ENCODE data around the gene NINJ1.
A peak's percentile ranks its signal among the peaks of the same experiment; 100 is the strongest.

Gene NINJ1

GRCh38 chr9:93134015-93134739 lies at the start of gene NINJ1:
TSS of gene NINJ1 (minus strand) at chr9:93134251. CDS start at chr9:93134217, 34 bp downstream.
- Mint-ChIP-seq H3K36me3 (ENCODE audit: low read depth) (no peaks in the 10 kb centered on the region), H3K4me3 (peak within 1 kb of the TSS; percentile 89), H3K4me1 (ENCODE audit: low read depth) (peaks cover 27% of the 10 kb centered on the region), H3K27ac (peak within 1 kb of the TSS; percentile 93), H3K9me3 (no peaks in the 10 kb centered on the region), H3K27me3 (ENCODE audit: low read depth) (no peaks in the 10 kb centered on the region)
- DNase-seq (ENCODE audit: low spot score): peak; percentile 95

GRCh38 chr9:93183131-93183662 lies 49.1 kb upstream of the NINJ1 start:
- H3K36me3 Mint-ChIP-seq (ENCODE audit: low read depth): no peaks in the 10 kb centered on the region
- H3K4me3 Mint-ChIP-seq: peak overlapping the region; percentile 72
- H3K27ac Mint-ChIP-seq: no peak overlapping the region
- no peak for DNase-seq (ENCODE audit: low spot score)
- H3K27me3 Mint-ChIP-seq (ENCODE audit: low read depth): peaks cover 51% of the 10 kb centered on the region
- peaks cover 2% of the 10 kb centered on the region for H3K4me1 Mint-ChIP-seq (ENCODE audit: low read depth)
- no peaks in the 10 kb centered on the region for H3K9me3 Mint-ChIP-seq

GRCh38 chr9:93182572-93182971 lies 48.5 kb upstream of the NINJ1 start:
- no peak overlapping the region for H3K4me3 Mint-ChIP-seq
- no peaks in the 10 kb centered on the region for H3K9me3 Mint-ChIP-seq
- no peak for DNase-seq (ENCODE audit: low spot score)
- no peak overlapping the region for H3K27ac Mint-ChIP-seq
- H3K36me3 Mint-ChIP-seq (ENCODE audit: low read depth): no peaks in the 10 kb centered on the region
- H3K4me1 Mint-ChIP-seq (ENCODE audit: low read depth): peaks cover 2% of the 10 kb centered on the region
- peaks cover 47% of the 10 kb centered on the region for H3K27me3 Mint-ChIP-seq (ENCODE audit: low read depth)

- DNase-seq (ENCODE audit: low spot score): no peak
- peaks cover 2% of the 10 kb centered on the region for H3K4me1 Mint-ChIP-seq (ENCODE audit: low read depth)
- no peak overlapping the region for H3K4me3 Mint-ChIP-seq
- H3K27me3 Mint-ChIP-seq (ENCODE audit: low read depth): peaks cover 43% of the 10 kb centered on the region
- no peak overlapping the region for H3K27ac Mint-ChIP-seq
- H3K36me3 Mint-ChIP-seq (ENCODE audit: low read depth): no peaks in the 10 kb centered on the region
- H3K9me3 Mint-ChIP-seq: no peaks in the 10 kb centered on the region
These were observed 47.8 kb upstream of the NINJ1 start for GRCh38 chr9:93181672-93182435.

GRCh38 chr9:93180938-93181337 lies 46.9 kb upstream of the NINJ1 start:
- no peaks in the 10 kb centered on the region for H3K9me3 Mint-ChIP-seq
- no peak overlapping the region for H3K27ac Mint-ChIP-seq
- no peaks in the 10 kb centered on the region for H3K36me3 Mint-ChIP-seq (ENCODE audit: low read depth)
- no peak for DNase-seq (ENCODE audit: low spot score)
- H3K4me1 Mint-ChIP-seq (ENCODE audit: low read depth): peaks cover 2% of the 10 kb centered on the region
- peaks cover 34% of the 10 kb centered on the region for H3K27me3 Mint-ChIP-seq (ENCODE audit: low read depth)
- no peak overlapping the region for H3K4me3 Mint-ChIP-seq

- Mint-ChIP-seq H3K4me3 (no peak overlapping the region), H3K4me1 (ENCODE audit: low read depth) (peaks cover 2% of the 10 kb centered on the region), H3K27me3 (ENCODE audit: low read depth) (peaks cover 28% of the 10 kb centered on the region), H3K9me3 (no peaks in the 10 kb centered on the region), H3K36me3 (ENCODE audit: low read depth) (no peaks in the 10 kb centered on the region), H3K27ac (no peak overlapping the region)
- DNase-seq (ENCODE audit: low spot score): no peak
These were observed 45.1 kb upstream of the NINJ1 start for GRCh38 chr9:93178851-93179786.

GRCh38 chr9:93177676-93178075 lies 43.6 kb upstream of the NINJ1 start:
- H3K9me3 Mint-ChIP-seq: no peaks in the 10 kb centered on the region
- no peak overlapping the region for H3K4me3 Mint-ChIP-seq
- H3K36me3 Mint-ChIP-seq (ENCODE audit: low read depth): no peaks in the 10 kb centered on the region
- H3K27ac Mint-ChIP-seq: no peak overlapping the region
- peaks cover 20% of the 10 kb centered on the region for H3K27me3 Mint-ChIP-seq (ENCODE audit: low read depth)
- no peak for DNase-seq (ENCODE audit: low spot score)
- no peaks in the 10 kb centered on the region for H3K4me1 Mint-ChIP-seq (ENCODE audit: low read depth)

GRCh38 chr9:93174976-93175375 lies 40.9 kb upstream of the NINJ1 start:
- Mint-ChIP-seq H3K27ac (no peak overlapping the region), H3K36me3 (ENCODE audit: low read depth) (no peaks in the 10 kb centered on the region), H3K4me1 (ENCODE audit: low read depth) (peaks cover 2% of the 10 kb centered on the region), H3K27me3 (ENCODE audit: low read depth) (peaks cover 5% of the 10 kb centered on the region), H3K4me3 (no peak overlapping the region), H3K9me3 (no peaks in the 10 kb centered on the region)
- DNase-seq (ENCODE audit: low spot score): no peak

GRCh38 chr9:93173365-93174051 lies 39.5 kb upstream of the NINJ1 start:
- no peak overlapping the region for H3K4me3 Mint-ChIP-seq
- H3K27me3 Mint-ChIP-seq (ENCODE audit: low read depth): peaks cover 5% of the 10 kb centered on the region
- no peak for DNase-seq (ENCODE audit: low spot score)
- H3K4me1 Mint-ChIP-seq (ENCODE audit: low read depth): peaks cover 5% of the 10 kb centered on the region
- no peak overlapping the region for H3K27ac Mint-ChIP-seq
- H3K36me3 Mint-ChIP-seq (ENCODE audit: low read depth): no peaks in the 10 kb centered on the region
- H3K9me3 Mint-ChIP-seq: no peaks in the 10 kb centered on the region

- Mint-ChIP-seq H3K36me3 (ENCODE audit: low read depth) (no peaks in the 10 kb centered on the region), H3K9me3 (no peaks in the 10 kb centered on the region), H3K27ac (no peak overlapping the region), H3K4me3 (no peak overlapping the region), H3K27me3 (ENCODE audit: low read depth) (peaks cover 4% of the 10 kb centered on the region), H3K4me1 (ENCODE audit: low read depth) (peaks cover 5% of the 10 kb centered on the region)
- no peak for DNase-seq (ENCODE audit: low spot score)
These were observed 38.8 kb upstream of the NINJ1 start for GRCh38 chr9:93172666-93173364.

GRCh38 chr9:93171261-93171990 lies 37.4 kb upstream of the NINJ1 start:
- H3K4me1 Mint-ChIP-seq (ENCODE audit: low read depth): peaks cover 5% of the 10 kb centered on the region
- no peak overlapping the region for H3K4me3 Mint-ChIP-seq
- peaks cover 3% of the 10 kb centered on the region for H3K27me3 Mint-ChIP-seq (ENCODE audit: low read depth)
- H3K9me3 Mint-ChIP-seq: no peaks in the 10 kb centered on the region
- no peak overlapping the region for H3K27ac Mint-ChIP-seq
- no peak for DNase-seq (ENCODE audit: low spot score)
- H3K36me3 Mint-ChIP-seq (ENCODE audit: low read depth): no peaks in the 10 kb centered on the region

- no peaks in the 10 kb centered on the region for H3K36me3 Mint-ChIP-seq (ENCODE audit: low read depth)
- H3K4me1 Mint-ChIP-seq (ENCODE audit: low read depth): peaks cover 5% of the 10 kb centered on the region
- no peak overlapping the region for H3K27ac Mint-ChIP-seq
- H3K9me3 Mint-ChIP-seq: no peaks in the 10 kb centered on the region
- H3K27me3 Mint-ChIP-seq (ENCODE audit: low read depth): peaks cover 3% of the 10 kb centered on the region
- no peak for DNase-seq (ENCODE audit: low spot score)
- H3K4me3 Mint-ChIP-seq: no peak overlapping the region
These were observed 36.5 kb upstream of the NINJ1 start for GRCh38 chr9:93170571-93170970.

Measured in T-helper 2 cell treated with Interferon-gamma antibody and Interleukin-4, amounts not matched to agents 5 μg/mL and 100 μg/mL, for 36 hours (primary cell).